Activated T-cell treated with anti-CD3 and anti-CD28 coated beads, Interleukin-2, amount 50 U/mL, for 48 hours (primary cell): ENCODE data around the gene ABCA10.
A peak's percentile ranks its signal among the peaks of the same experiment; 100 is the strongest.
"Not testable (repeated sequence)": the region's sequence is repeated elsewhere in the genome, so short reads cannot be mapped to it uniquely, and the experiment has no call there.

Experiments used
- DNase-seq, 2 experiments: peaks; one replicate each; pipeline ENCODE4 v3.0.0-alpha.2; 2020

Gene ABCA10, protein sequence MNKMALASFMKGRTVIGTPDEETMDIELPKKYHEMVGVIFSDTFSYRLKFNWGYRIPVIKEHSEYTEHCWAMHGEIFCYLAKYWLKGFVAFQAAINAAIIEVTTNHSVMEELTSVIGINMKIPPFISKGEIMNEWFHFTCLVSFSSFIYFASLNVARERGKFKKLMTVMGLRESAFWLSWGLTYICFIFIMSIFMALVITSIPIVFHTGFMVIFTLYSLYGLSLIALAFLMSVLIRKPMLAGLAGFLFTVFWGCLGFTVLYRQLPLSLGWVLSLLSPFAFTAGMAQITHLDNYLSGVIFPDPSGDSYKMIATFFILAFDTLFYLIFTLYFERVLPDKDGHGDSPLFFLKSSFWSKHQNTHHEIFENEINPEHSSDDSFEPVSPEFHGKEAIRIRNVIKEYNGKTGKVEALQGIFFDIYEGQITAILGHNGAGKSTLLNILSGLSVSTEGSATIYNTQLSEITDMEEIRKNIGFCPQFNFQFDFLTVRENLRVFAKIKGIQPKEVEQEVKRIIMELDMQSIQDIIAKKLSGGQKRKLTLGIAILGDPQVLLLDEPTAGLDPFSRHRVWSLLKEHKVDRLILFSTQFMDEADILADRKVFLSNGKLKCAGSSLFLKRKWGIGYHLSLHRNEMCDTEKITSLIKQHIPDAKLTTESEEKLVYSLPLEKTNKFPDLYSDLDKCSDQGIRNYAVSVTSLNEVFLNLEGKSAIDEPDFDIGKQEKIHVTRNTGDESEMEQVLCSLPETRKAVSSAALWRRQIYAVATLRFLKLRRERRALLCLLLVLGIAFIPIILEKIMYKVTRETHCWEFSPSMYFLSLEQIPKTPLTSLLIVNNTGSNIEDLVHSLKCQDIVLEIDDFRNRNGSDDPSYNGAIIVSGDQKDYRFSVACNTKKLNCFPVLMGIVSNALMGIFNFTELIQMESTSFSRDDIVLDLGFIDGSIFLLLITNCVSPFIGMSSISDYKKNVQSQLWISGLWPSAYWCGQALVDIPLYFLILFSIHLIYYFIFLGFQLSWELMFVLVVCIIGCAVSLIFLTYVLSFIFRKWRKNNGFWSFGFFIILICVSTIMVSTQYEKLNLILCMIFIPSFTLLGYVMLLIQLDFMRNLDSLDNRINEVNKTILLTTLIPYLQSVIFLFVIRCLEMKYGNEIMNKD (N-terminal part only)

DNA sequence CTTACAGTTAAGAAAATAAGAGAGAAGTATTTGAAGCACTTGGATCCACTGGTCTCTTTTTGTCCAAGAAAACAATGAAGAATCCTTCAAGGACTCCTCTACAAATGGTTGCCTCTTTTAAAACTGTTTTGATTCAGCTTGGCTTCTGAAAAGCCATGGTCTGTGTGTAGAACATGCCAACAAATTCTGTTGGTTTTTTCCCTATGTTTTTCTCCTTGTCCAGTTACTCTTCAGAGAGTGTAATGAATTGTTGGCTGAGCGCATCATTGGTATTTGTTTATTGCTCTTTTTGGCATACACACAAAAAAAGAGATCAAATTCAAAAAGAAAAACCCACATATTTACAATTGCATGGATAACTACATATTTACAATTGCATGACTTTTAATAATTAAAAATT, at the start of gene ABCA10:
Gene ABCA10 (minus strand): TSS at position 249 of the 400 bp plus-strand sequence. CDS start 3,466 bp downstream, outside the sequence.
- no peak for DNase-seq

DNA sequence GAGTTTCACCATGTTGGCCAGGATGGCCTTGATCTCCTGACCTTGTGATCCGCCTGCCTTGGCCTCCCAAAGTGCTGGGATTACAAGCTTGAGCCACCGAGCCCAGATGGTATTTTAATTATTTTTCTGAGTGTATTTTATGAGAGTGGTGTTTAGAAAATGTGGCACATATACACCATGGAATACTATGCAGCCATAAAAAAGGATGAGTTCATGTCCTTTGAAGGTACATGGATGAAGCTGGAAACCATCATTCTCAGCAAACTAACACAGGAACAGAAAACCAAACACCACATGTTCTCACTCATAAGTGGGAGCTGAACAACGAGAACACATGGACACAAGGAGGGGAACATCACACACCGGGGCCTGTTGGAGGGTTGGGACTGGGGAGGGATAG, 47.7 kb upstream of the ABCA10 start:
- not testable (repeated sequence) for DNase-seq

DNA sequence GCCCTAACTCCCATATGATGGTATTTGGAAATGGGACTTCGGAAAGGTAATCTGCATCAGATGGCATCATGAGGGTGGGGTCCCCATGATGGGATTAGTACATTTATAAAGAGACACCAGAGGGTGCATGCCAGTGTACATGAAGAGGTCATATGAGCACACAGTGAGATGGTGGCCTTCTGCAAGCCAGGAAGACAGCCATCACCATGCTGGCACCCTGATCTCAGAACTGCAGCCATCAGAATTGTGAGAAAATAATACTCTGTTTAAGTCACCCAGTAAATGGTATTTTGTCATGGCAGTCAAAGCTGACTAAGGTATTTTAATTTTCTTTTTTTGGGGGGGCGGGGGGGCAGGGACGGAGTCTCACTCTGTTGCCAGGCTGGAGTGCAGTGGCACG, 47.1 kb upstream of the ABCA10 start:
- no peak for DNase-seq

DNA sequence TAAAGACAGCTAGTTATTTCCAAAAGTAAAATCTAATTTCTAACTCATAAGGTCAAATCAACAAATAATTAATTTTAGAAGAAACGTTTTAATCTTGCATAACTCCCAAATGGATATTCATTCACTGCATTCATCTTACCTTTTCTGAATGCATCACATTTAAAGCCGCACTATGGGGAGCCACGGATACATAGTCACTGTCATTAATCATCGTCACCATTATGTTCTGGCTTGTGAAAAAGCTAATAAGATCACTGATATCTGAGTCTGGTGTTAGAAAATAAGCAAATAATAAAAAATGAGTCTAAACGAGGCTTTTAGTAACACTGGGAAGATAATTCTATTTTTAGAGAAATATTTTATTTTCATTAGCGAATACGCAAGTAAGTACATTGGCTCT, 42.4 kb upstream of the ABCA10 start:
- DNase-seq, result no peak

DNA sequence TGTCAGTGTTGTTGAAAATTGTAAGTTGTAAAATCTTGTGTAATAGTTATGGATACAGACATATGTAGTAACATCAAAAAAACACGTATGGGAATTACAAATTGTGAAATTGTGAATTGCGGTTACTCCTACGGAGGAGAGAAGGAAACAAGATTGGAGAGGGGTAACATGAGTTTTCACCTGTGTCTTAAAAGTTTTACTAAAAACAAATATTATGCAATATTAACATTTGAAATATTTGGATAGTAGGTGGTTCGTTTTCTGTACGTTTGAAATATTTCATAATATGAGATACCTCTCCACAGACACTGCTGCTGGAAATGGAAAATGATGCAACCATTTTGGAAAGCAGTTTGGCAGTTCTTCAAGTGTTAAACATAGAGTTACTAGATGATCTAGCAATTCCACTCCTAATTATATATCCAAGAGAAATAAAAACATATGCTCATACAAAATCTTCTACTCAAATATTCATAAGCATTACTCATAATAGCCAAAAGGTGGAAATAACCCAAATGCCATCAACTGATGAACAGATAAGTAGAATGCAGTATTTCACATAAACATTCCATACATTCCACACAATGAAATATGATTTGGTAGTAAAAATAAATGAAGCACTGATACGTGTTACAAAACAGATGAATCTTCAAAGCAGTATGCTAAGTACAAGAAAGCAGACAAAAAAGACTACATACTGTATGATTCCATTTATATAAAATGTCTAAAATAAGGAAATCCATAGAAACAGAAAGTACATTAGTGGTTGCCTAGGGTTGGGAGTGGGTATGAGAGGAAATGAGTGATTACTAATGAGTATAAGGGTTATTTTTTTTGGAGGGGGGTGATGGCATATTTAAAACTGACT, 40.7 kb upstream of the ABCA10 start:
- DNase-seq, result no peak

DNA sequence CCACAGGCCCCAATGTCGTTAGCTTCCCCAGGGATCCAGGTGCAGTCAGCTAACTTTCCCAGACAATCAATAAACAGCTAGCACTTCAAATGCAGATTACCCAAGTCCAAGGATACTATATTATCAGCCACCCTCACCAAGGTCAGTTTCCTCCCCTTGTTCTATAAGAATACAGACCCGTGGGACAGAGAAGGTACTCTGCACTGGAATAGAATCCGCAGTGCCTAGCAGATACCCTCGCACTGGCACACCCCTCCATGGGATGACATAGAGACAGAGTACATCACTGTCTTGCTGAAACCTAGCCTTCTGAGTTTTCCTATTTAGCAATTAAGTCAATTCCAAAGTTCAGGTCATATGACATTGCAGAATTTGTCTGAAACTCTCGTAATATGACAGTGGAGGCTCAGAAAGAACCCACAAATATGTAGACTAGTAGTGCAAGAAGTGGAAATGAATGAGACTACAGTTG, 40.0 kb upstream of the ABCA10 start:
- DNase-seq, result no peak

DNA sequence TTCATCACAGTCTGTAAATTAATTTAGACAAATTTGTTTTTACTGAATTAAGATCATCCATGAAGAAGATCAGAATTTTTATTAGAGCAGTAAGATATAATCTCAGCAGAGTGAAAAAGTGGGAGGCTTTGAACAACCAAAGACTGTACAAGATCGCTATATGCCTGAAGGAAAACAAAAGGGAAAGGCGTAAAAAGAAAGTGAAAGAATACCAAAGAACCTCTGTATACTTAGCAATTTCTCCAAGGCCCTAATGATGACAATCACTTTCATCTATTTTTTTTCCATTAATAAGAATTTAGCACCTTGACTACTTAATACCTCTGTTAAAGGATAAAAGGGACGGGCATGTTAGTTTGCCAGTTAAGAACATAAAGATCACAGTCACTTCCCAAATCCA, 38.6 kb upstream of the ABCA10 start:
- DNase-seq, result no peak

DNA sequence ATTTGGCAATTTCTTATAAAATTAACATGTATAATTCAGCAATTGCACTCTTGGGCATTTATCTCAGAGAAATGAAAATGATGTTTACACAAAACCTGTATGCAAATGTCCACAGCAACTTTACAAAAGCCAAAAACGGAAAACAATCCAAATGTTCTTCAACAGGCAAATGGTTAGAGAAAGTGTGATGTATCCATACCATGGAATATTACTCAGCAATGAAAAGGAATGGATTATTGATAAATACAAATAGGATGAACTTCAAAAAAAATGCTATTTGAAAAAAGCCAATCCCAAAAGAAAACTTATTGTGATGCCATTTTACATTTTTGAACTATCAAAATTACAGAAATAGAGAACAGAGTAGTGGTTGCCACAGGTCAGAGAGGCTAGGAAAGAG, 37.2 kb upstream of the ABCA10 start:
- DNase-seq, result no peak

DNA sequence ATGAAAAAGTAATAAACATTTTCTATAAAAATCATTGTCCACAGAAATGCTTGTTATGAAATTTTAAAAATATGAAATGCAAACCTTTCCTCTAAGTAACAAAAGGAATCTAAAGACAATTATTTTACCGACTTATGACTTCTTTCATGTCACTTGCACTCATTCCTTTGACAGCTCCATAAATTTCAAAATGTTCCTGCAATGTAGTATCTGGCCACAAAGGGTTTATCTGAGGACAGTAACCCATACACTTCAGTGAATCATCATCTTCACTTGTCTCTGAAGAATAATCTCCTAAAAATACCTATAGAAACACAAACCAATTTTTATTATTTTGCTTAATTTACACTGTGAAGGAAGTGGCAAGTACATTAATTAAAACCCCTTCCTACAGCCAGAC, 25.6 kb upstream of the ABCA10 start:
- no peak for DNase-seq

DNA sequence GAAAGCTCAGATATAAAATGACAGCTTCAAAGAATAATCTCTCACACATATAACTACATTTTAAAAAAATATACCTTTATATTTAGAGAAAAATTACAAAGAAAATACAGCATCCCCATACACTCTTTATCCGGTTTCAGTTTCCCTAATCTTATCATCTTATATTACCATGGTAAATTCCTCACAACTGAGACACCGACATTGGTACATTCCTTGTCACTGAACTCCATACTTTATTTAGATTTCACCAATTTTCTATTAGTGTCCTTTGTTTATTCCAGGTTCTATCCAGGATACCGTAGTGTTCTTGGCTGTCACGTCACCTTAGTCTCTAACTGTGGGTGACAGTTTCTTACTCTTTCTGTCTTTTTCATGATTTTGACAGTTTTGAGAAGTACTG, 22.0 kb upstream of the ABCA10 start:
- no peak for DNase-seq

DNA sequence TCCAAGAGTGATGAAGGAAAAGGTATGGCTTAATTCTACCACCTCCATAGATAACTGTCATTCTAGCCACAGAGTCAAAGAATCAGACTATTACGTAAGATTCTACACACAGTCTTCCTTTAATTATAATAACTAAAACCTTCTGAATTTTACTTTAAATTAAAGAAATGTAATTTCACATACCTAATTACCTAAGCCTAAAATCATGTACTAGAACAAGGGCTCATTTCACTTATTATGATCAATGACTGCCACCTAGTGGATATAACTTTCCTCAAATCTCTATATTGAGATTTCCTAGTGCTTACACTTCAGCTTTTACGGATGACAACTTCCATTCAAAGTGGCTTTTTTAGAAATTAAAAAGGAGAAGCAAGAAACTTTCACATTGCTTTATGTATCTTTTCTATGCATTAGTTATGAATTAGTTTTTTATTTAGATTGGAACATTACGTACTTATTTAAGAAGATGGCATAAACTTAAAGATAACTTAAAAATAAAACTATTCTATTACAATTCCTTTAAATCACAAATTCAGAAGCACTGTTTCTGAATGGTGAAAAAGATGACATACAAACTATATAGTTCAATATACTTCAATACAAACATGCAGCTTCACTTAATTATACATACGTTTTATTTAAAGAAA, 18.2 kb upstream of the ABCA10 start:
- no peak for DNase-seq

DNA sequence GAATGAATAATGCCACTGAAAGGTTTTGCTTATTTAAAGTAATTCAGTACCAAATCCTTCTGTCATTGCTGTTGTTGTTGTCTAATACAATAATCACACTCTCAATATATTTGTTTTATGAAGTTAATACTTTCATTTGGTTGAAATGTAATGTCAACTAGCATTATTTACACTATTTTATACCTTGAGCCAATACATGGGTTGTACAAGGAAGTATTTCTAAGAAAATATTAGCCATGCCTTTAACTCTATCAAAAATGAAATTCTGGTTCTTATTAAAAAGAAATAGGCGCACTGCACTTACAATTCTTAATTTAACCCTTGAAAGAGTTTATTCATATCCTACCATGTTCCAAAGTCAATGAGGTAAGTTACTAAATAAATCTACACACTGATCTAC, 17.6 kb upstream of the ABCA10 start:
- DNase-seq, result no peak

DNA sequence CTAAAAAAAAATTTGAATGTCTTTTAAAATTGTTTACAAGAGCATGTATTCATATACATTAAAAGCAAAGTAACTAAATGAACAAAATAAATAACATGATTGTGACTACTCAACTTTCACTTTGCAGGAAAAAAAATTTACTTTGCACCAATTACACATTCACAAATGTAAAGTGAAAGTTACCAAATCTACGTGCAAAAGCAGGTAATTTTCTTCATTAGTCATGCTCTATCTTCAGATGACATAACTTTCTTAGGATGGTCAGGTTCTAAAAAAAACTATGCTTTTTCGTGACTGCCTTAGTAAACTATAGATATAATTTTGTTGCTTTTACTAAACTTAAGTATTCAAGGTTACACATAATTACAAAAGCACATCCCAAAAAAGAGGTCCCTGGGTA, 17.0 kb upstream of the ABCA10 start:
- no peak for DNase-seq

DNA sequence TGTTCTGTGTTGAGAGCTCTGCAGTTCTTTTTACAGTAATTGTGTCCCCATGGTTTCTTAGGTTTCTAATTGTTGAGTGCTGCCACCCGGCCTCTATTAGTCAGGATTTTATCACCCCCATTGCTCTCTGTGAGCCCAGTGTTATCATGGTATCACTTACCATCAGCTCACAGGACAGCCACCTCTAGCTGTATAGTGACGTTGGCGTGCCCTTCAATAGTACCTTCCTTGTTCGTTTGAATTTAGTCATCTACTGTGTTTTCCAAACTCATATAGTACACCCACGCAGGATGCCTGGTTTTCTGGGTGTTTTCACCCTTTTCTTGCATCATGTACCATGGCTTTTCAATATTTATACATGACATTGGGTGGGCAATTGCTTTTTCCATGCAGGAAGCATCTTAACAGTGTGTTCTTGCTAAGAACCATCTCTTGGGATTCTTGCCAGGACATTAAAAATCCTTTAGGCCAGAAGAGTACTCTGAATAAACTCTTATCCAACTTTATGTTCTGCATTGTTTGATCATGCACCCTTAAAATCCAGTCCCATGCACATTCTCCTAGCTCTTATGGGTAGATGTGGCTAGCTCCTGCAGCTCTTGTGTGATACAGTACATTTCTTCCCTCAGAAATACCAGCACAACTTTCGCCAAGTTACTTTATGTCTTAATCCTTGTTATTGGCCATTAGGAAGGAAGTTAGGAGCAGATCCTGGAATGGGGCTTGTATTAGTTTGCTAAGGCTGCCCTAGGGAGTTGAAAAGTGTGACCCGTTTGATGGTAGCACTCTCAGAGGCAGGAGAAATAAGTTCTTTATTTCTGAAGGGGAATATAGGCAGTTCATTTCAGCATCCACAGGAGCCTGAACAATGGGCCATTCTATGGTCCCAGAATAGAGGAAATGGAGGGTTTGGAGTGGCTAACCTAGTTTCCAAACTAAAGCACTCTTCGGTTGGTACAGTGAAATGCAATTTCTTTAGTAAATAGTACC, 11.3 kb upstream of the ABCA10 start:
- DNase-seq, result no peak

DNA sequence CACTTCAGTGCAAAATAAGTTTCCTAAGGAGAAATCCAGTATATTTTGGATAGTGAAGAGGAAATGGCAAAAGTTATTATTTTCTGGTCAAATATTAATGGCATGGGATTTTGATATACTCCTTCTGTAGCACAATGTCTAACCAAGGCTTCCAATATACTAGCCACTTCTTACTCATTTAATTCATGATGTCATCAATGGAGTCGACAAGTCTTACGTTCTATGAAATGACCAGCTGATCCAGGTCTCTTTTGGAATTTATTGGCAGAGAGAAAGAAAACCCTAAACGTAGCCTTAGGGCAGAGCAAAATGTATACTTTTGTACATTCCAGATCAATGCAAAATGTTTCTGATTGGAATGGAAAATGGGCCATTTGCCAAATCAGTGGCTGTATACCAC, 8.3 kb upstream of the ABCA10 start:
- no peak for DNase-seq

DNA sequence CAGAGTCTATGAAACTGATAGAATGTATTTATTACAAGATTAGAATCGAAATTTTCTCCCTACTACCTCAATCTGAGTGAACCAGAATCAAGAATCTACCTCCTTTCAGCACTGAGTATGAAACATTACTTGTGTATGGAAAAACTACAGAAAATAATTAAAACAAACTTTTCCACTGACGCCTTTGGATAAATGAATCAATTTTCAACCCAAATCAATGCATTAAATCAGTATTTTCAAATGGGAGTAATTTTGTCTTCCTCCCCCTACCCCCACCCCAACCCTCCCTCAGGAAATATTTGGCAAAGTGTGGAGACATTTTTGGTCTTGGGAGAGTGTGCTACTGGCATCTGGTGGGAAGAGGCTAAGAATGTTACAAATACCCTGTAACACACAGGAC, 7.8 kb upstream of the ABCA10 start:
- no peak for DNase-seq

DNA sequence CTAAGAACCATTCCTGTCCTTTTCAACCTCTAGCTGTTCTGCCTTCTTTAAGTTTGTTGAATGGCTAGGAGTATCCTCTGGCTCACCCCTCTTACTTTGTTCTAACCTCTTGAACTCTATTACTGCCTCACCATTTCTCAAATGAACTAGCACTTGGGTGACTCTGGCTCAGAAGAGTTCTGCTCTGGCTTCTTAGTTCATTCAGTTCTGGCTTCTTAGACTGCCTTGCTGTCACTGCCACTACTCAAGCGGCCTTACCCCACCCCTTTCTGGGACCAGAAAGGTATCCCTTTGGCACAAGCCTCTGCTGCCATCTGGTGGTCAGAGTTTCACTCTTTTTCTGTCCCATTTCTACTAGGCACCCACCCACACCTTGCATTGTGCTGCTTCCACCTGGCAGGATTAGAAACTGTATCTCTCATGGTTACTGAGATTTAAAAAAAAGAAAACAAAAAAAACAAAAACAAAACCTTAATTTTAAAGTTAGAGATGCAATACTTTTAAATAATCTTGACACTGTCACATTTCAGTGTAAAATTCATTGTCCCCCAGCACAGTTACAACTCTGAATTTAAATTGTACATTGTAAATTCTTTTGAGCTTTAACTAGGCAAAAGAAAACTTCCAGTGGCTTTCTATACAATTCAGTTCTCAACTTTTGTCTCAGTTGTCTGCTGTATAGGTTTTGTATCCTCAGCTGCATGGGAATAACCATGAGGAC, 6.9 kb upstream of the ABCA10 start:
- peak; percentile 68 to 71 for DNase-seq

DNA sequence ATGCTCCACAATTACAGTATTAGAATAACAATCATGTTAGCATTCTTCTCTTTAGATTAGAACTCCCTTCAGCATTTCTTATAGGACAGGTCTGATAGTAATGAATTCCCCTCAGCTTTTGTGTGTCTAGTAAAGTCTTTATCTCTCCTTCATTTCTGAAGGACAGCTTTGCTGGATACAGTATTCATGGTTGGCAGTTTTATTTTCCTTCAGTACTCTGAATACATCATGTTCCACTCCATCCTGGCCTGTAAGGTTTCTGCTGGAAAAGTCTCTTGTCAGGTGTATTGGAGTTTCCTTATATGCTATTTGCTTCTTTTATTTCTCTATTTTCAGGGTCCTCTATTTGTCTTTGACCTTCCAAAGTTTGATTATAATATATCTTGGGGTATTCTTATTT, 4.0 kb upstream of the ABCA10 start:
- no peak for DNase-seq

DNA sequence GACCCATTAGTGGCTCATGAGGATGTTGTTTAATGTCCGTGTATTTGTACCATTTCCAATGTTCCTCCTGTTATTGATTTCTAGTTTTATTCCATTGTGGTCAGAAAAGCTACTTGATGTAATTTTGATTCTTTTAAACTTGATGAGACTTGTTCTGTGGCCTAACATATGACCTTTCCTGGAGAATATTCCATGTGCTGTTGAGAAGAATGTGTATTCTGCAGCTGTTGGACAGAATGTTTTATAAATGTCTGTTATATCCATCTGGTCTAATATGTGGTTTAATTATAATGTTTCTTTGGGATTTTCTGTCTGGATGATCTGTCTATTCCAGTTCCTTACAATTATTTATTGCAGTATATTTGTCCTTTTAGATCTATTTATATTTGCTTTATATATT, 2.9 kb upstream of the ABCA10 start:
- no peak for DNase-seq

DNA sequence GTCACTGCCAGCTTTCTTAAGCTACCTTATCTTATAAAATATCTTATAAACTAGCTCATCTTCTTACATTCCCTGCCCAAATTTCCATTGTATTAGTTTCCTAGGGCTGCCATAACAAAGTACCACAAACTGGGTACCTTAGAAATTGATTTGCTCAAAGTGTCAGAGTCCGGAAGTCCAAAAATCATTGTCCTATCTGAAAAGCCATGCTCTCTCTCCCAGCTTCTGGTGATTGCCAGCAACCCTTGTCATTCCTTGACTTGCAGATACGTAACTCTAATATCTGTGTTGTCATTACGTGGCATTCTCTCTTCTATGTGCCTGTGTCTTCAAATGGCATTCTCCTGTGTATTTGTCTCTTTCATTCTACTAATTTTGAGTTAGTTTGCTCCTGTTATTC, 2.3 kb upstream of the ABCA10 start:
- no peak for DNase-seq
